Measurements from ENCODE around the gene LRRC7. TPM values are rescaled to one million over a fixed set of nuclear protein-coding genes. Genes with fewer than 3 reads are reported as not detected.

Gene LRRC7
- under 0.01 TPM in 1 of 2 replicates, not detected in the other for total RNA-seq

DNA sequence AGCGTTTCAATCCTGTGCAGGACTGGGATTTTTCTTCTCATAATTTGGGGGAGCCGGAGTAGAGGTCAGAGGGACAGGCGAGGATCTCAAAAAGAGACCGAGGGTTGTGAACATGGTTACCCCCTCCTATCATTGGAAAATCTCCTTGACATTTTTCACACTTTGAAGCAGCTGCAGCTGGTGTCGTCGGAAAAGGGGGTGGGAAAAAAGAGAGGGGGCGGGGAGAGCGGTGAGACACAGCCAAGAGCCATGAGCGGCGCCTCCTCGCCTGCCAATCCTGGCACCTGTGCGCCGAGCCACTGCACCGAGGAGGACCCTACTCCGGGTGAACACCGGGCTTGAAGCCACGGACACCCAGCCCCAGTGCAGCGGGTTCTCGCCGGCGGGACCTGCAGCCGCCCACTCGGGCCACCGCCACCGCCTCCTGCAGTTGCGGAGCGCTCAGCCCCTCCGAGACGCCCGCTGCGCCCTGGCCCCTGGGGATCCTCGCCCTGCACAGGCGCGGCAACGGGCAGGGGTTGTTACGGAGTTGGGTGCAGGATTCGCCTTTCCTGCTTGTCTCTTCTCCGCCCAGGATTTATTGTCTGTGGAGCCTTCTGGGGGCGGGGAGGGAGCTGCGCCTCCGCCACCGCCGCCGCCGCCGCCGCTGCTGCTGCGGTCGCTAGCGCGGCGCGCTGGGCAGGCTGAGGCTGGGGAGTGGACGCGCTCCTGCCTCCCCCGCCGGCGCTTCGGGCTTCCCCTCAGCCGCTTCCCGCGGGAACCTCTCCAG lies at the start of gene LRRC7:
TSS of gene LRRC7 (plus strand) at position 271 of the 769 bp plus-strand sequence. CDS start 718 bp downstream, outside the sequence.
- Histone ChIP-seq H2AFZ (ENCODE audit: low read length) (peak within 1 kb of the TSS; percentile 68), H3K79me2 (ENCODE audit: insufficient read depth, low read length) (no peaks in the 10 kb centered on the region), H3K27ac (ENCODE audit: low read depth, low read length) (no peak within 1 kb of the TSS), H3K4me1 (ENCODE audit: insufficient read depth, low read length) (peaks cover 4% of the 10 kb centered on the region), H3K9me3 (ENCODE audit: low read depth, low read length) (no peaks in the 10 kb centered on the region), H3K36me3 (ENCODE audit: insufficient read depth, low read length) (no peaks in the 10 kb centered on the region), H3K4me2 (ENCODE audit: insufficient read depth, low read length) (peak within 1 kb of the TSS; percentile 77), H4K20me1 (ENCODE audit: insufficient read depth, low read length) (no peaks in the 10 kb centered on the region), H3K27me3 (ENCODE audit: insufficient read depth, low read length) (peaks cover 32% of the 10 kb centered on the region), H3K4me3 (ENCODE audit: insufficient read depth, low read length) (peak within 1 kb of the TSS; percentile 57)
- DNase-seq (ENCODE audit: insufficient read length, low spot score, missing footprints), result peak; percentile 73
- TF ChIP-seq CTCF (IDR thresholded peaks at IDR 0.05; ENCODE audit: extremely low read depth, low read depth, low read length), result no peak

DNA sequence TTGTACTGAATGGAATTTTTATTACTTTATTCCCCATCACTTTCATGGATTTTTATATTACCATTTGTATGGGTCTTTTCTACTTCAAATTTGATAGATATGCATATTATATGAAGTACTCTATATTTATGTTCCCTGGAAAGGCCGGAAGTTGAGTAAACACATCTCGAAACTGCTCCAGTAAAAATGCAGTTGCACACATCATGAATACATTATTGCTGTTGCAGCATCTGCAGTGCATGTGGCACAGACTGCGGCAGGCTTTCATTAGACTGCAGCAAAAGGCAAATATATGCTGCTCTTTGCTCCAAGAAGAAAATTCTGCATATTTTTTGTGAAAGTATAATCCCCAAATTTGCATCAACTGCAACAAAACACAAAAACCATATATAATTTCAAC lies 48.7 kb upstream of the LRRC7 start:
- peaks cover 13% of the 10 kb centered on the region for H3K4me1 ChIP-seq (ENCODE audit: insufficient read depth, low read length)
- no peaks in the 10 kb centered on the region for H3K9me3 ChIP-seq (ENCODE audit: low read depth, low read length)
- no peak for DNase-seq (ENCODE audit: insufficient read length, low spot score, missing footprints)
- H4K20me1 ChIP-seq (ENCODE audit: insufficient read depth, low read length), result no peaks in the 10 kb centered on the region
- H3K36me3 ChIP-seq (ENCODE audit: insufficient read depth, low read length), result no peaks in the 10 kb centered on the region
- no peak overlapping the region for H2AFZ ChIP-seq (ENCODE audit: low read length)
- no peak overlapping the region for H3K27ac ChIP-seq (ENCODE audit: low read depth, low read length)
- no peak for TF ChIP-seq CTCF (IDR thresholded peaks at IDR 0.05; ENCODE audit: extremely low read depth, low read depth, low read length)
- H3K4me2 ChIP-seq (ENCODE audit: insufficient read depth, low read length), result no peak overlapping the region
- no peak overlapping the region for H3K4me3 ChIP-seq (ENCODE audit: insufficient read depth, low read length)
- no peaks in the 10 kb centered on the region for H3K27me3 ChIP-seq (ENCODE audit: insufficient read depth, low read length)
- H3K79me2 ChIP-seq (ENCODE audit: insufficient read depth, low read length), result no peaks in the 10 kb centered on the region

- no peak overlapping the region for H3K27ac ChIP-seq (ENCODE audit: low read depth, low read length)
- no peak for TF ChIP-seq CTCF (IDR thresholded peaks at IDR 0.05; ENCODE audit: extremely low read depth, low read depth, low read length)
- H2AFZ ChIP-seq (ENCODE audit: low read length), result no peak overlapping the region
- H3K36me3 ChIP-seq (ENCODE audit: insufficient read depth, low read length), result no peaks in the 10 kb centered on the region
- H3K4me2 ChIP-seq (ENCODE audit: insufficient read depth, low read length), result no peak overlapping the region
- H3K9me3 ChIP-seq (ENCODE audit: low read depth, low read length), result no peaks in the 10 kb centered on the region
- no peaks in the 10 kb centered on the region for H3K79me2 ChIP-seq (ENCODE audit: insufficient read depth, low read length)
- peaks cover 13% of the 10 kb centered on the region for H3K4me1 ChIP-seq (ENCODE audit: insufficient read depth, low read length)
- no peaks in the 10 kb centered on the region for H3K27me3 ChIP-seq (ENCODE audit: insufficient read depth, low read length)
- H4K20me1 ChIP-seq (ENCODE audit: insufficient read depth, low read length), result no peaks in the 10 kb centered on the region
- no peak overlapping the region for H3K4me3 ChIP-seq (ENCODE audit: insufficient read depth, low read length)
- DNase-seq (ENCODE audit: insufficient read length, low spot score, missing footprints), result no peak
These were observed 47.4 kb upstream of the LRRC7 start for GRCh38 chr1:69520326-69520725.

GRCh38 chr1:69523032-69523431 lies 44.7 kb upstream of the LRRC7 start:
- no peak overlapping the region for H2AFZ ChIP-seq (ENCODE audit: low read length)
- no peaks in the 10 kb centered on the region for H3K27me3 ChIP-seq (ENCODE audit: insufficient read depth, low read length)
- DNase-seq (ENCODE audit: insufficient read length, low spot score, missing footprints), result peak; percentile 65
- H3K4me2 ChIP-seq (ENCODE audit: insufficient read depth, low read length), result no peak overlapping the region
- no peaks in the 10 kb centered on the region for H3K36me3 ChIP-seq (ENCODE audit: insufficient read depth, low read length)
- H3K27ac ChIP-seq (ENCODE audit: low read depth, low read length), result peak overlapping the region; percentile 55
- no peaks in the 10 kb centered on the region for H4K20me1 ChIP-seq (ENCODE audit: insufficient read depth, low read length)
- H3K4me1 ChIP-seq (ENCODE audit: insufficient read depth, low read length), result peaks cover 13% of the 10 kb centered on the region
- no peaks in the 10 kb centered on the region for H3K79me2 ChIP-seq (ENCODE audit: insufficient read depth, low read length)
- no peaks in the 10 kb centered on the region for H3K9me3 ChIP-seq (ENCODE audit: low read depth, low read length)
- H3K4me3 ChIP-seq (ENCODE audit: insufficient read depth, low read length), result no peak overlapping the region
- no peak for TF ChIP-seq CTCF (IDR thresholded peaks at IDR 0.05; ENCODE audit: extremely low read depth, low read depth, low read length)
